MM.1S (cell line): Measurements from ENCODE around the gene NDUFA9.

Experiments used
- DNase-seq: peaks from one replicate; pipeline ENCODE4 v3.0.0-alpha.2; 2015
- H2AFZ ChIP-seq: fragments of 300-600 bp; sonication (generic); 2 replicates; pipeline ENCODE4 v1.6.0; 2016; ENCODE audit warnings: antibody characterized with exemption, low read length
- H3F3A ChIP-seq: fragments of 300-600 bp; sonication (generic); 2 replicates; pipeline ENCODE4 v1.6.1; 2016; ENCODE audit warnings: mild to moderate bottlenecking, antibody characterized with exemption, low read length, moderate library complexity, mixed read lengths; ENCODE audit not compliant: insufficient read depth
- H3K27ac ChIP-seq: fragments of 300-600 bp; sonication (generic); 2 replicates; pipeline ENCODE4 v1.5.1; 2016; ENCODE audit warnings: mild to moderate bottlenecking, low read length
- H3K27me3 ChIP-seq: fragments of 300-600 bp; sonication (generic); replicated peaks from 2 replicates; pipeline ENCODE4 v1.6.0; 2016; ENCODE audit warnings: low read length; ENCODE audit not compliant: insufficient read depth
- H3K36me3 ChIP-seq: fragments of 300-600 bp; sonication (generic); replicated peaks from 2 replicates; pipeline ENCODE4 v1.6.1; 2016; ENCODE audit warnings: mild to moderate bottlenecking, low read length, mixed read lengths; ENCODE audit not compliant: insufficient read depth
- H3K4me1 ChIP-seq: fragments of 300-600 bp; sonication (generic); 2 replicates; pipeline ENCODE4 v1.6.1; 2016; ENCODE audit warnings: low read length, mixed read lengths
- H3K4me2 ChIP-seq: fragments of 300-600 bp; sonication (generic); 2 replicates; pipeline ENCODE4 v1.6.0; 2016; ENCODE audit warnings: low read depth, low read length
- H3K4me3 ChIP-seq: fragments of 300-600 bp; sonication (generic); 2 replicates; pipeline ENCODE4 v1.5.1; 2016; ENCODE audit warnings: low read length, mixed read lengths
- H3K79me2 ChIP-seq: fragments of 300-600 bp; sonication (generic); 2 replicates; pipeline ENCODE4 v1.6.1; 2016; ENCODE audit warnings: mixed run types, low read length, mixed read lengths
- H3K9ac ChIP-seq: fragments of 300-600 bp; sonication (generic); 2 replicates; pipeline ENCODE4 v1.6.1; 2016; ENCODE audit warnings: low read length, mixed read lengths
- H3K9me2 ChIP-seq: fragments of 300-600 bp; sonication (generic); replicated peaks from 2 replicates; pipeline ENCODE4 v1.6.1; 2016; ENCODE audit warnings: mild to moderate bottlenecking, low read length, mixed read lengths; ENCODE audit not compliant: insufficient read depth
- H3K9me3 ChIP-seq: fragments of 300-600 bp; sonication (generic); replicated peaks from 2 replicates; pipeline ENCODE4 v1.6.1; 2016; ENCODE audit warnings: mild to moderate bottlenecking, low read length, mixed read lengths; ENCODE audit not compliant: insufficient read depth
- H4K20me1 ChIP-seq: fragments of 300-600 bp; sonication (generic); 2 replicates; pipeline ENCODE4 v1.6.1; 2016; ENCODE audit warnings: mild to moderate bottlenecking, low read length, moderate library complexity, mixed read lengths; ENCODE audit not compliant: insufficient read depth
- EZH2 ChIP-seq: fragments of 300-600 bp; sonication (generic); optimal IDR thresholded peaks from 2 replicates; pipeline ENCODE3; 2017; ENCODE audit warnings: low read depth, mild to moderate bottlenecking, antibody characterized with exemption, low read length, mixed read lengths
- EZH2phosphoT487 ChIP-seq: fragments of 300-600 bp; sonication (generic); IDR thresholded peaks from 2 replicates; pipeline ENCODE4 v1.6.1; 2018; ENCODE audit warnings: antibody characterized with exemption, low read length
- TF ChIP-seq, protein P1 (sequence below): fragments of 300-600 bp; sonication (generic); IDR thresholded peaks from 2 replicates; pipeline ENCODE4 v1.5.1; 2016; ENCODE audit warnings: antibody characterized with exemption, low read length, mixed read lengths

Gene NDUFA9

DNA sequence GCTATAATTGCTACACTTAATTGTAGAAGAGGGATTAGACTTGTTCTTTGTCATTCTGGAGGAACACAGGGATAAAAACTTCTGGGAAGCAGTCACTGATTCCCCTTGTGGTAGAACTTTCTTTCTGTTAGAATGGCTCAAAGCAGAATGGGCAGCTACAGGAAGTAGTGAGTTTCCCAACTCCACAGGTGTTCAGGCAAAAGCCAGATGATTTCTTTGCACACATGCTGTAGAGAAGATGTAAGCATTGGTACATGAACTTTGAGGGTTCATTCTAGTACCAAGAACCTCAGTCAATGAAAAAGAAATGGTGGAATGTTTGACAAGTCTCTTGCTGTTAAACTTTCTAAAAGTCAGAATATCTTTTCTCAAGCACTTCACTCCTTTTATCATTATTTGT lies 4.3 kb downstream of the NDUFA9 start:
- H3K9me2 ChIP-seq, result no peaks in the 10 kb centered on the region
- DNase-seq, result no peak
- TF ChIP-seq EZH2phosphoT487, result no peak
- TF ChIP-seq, protein P1, sequence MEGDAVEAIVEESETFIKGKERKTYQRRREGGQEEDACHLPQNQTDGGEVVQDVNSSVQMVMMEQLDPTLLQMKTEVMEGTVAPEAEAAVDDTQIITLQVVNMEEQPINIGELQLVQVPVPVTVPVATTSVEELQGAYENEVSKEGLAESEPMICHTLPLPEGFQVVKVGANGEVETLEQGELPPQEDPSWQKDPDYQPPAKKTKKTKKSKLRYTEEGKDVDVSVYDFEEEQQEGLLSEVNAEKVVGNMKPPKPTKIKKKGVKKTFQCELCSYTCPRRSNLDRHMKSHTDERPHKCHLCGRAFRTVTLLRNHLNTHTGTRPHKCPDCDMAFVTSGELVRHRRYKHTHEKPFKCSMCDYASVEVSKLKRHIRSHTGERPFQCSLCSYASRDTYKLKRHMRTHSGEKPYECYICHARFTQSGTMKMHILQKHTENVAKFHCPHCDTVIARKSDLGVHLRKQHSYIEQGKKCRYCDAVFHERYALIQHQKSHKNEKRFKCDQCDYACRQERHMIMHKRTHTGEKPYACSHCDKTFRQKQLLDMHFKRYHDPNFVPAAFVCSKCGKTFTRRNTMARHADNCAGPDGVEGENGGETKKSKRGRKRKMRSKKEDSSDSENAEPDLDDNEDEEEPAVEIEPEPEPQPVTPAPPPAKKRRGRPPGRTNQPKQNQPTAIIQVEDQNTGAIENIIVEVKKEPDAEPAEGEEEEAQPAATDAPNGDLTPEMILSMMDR, result no peak
- TF ChIP-seq EZH2, result no peak
- no peaks in the 10 kb centered on the region for H3K27me3 ChIP-seq
- H2AFZ ChIP-seq, result no peak overlapping the region
- no peaks in the 10 kb centered on the region for H4K20me1 ChIP-seq
- H3K4me1 ChIP-seq, result peaks cover 29% of the 10 kb centered on the region
- H3K9me3 ChIP-seq, result no peaks in the 10 kb centered on the region
- peaks cover 9% of the 10 kb centered on the region; the same call in 1 of the 2 replicates for H3F3A ChIP-seq
- H3K4me2 ChIP-seq, result no peak overlapping the region
- H3K4me3 ChIP-seq, result no peak overlapping the region
- H3K9ac ChIP-seq, result no peak overlapping the region
- no peak overlapping the region for H3K27ac ChIP-seq
- peaks cover 14% of the 10 kb centered on the region; the same call in 1 of the 2 replicates for H3K36me3 ChIP-seq
- H3K79me2 ChIP-seq, result peaks cover 61% of the 10 kb centered on the region

DNA sequence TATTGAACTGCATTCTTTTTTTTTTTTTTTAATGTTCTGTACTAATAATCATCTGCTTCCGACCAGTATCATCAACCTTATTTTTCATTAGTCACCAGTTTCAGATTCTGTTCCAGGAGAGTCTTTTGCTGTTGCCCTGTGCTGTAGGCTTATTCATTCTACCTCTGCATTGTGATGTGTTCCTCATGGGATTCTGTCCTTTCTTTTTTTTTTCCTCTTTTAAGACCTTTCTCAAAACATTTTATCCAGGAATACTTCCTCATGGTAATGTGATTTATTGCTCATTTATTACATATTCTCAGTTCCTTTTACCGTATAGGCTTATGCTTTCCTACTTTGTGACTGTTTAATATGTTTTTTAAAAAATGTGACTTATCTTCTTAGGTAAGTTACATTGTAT lies 4.8 kb downstream of the NDUFA9 start:
- no peaks in the 10 kb centered on the region for H3K9me3 ChIP-seq
- H3K9ac ChIP-seq, result no peak overlapping the region
- H3F3A ChIP-seq, result 0 out of 2 replicates have a peak, but pooled peaks cover 5% of the 10 kb centered on the region
- H2AFZ ChIP-seq, result no peak overlapping the region
- H3K36me3 ChIP-seq, result peaks cover 14% of the 10 kb centered on the region; the same call in 1 of the 2 replicates
- H3K9me2 ChIP-seq, result no peaks in the 10 kb centered on the region
- H3K4me3 ChIP-seq, result no peak overlapping the region
- peaks cover 61% of the 10 kb centered on the region for H3K79me2 ChIP-seq
- TF ChIP-seq EZH2, result no peak
- H3K4me2 ChIP-seq, result no peak overlapping the region
- peaks cover 29% of the 10 kb centered on the region for H3K4me1 ChIP-seq
- no peak overlapping the region for H3K27ac ChIP-seq
- H3K27me3 ChIP-seq, result no peaks in the 10 kb centered on the region
- no peaks in the 10 kb centered on the region for H4K20me1 ChIP-seq
- DNase-seq, result no peak

DNA sequence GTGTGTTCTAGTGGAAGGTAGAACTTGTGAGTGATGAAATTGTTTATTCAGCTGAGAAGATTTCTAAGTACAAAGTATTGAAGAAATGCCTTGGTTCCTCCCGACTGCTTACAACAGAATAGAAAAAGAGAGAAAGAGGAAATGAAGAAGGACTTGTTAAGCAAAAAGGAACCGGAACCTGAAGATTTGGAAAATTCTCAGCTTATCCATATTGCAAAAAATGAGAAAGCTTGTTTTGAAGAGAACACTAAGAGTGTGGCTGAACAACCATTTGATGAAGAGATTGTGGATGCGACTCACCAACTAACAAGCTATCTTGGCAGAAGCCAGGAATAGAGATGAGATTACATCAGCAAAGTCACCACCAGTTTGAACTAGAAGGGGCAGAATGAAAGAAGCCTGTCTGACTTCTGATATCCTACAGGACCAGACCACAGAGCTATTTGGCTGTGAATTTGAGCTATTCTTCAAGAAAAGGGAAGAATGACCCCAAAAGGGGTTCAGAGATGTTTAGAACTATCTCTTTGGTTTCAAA lies 15.1 kb downstream of the NDUFA9 start:
- no peak for DNase-seq
- H3K36me3 ChIP-seq, result peaks cover 29% of the 10 kb centered on the region
- no peaks in the 10 kb centered on the region for H3K4me1 ChIP-seq
- no peaks in the 10 kb centered on the region for H3K9me3 ChIP-seq
- H3K4me2 ChIP-seq, result no peak overlapping the region
- no peak overlapping the region for H2AFZ ChIP-seq
- no peak overlapping the region for H3K27ac ChIP-seq
- peaks cover 5% of the 10 kb centered on the region; the same call in 1 of the 2 replicates for H3K79me2 ChIP-seq
- no peaks in the 10 kb centered on the region for H3K27me3 ChIP-seq
- H4K20me1 ChIP-seq, result no peaks in the 10 kb centered on the region
- TF ChIP-seq EZH2, result no peak
- no peak for TF ChIP-seq EZH2phosphoT487
- TF ChIP-seq, protein P1, result no peak
- H3K9me2 ChIP-seq, result no peaks in the 10 kb centered on the region
- H3K4me3 ChIP-seq, result no peak overlapping the region
- H3F3A ChIP-seq, result no peaks in the 10 kb centered on the region
- H3K9ac ChIP-seq, result no peak overlapping the region

DNA sequence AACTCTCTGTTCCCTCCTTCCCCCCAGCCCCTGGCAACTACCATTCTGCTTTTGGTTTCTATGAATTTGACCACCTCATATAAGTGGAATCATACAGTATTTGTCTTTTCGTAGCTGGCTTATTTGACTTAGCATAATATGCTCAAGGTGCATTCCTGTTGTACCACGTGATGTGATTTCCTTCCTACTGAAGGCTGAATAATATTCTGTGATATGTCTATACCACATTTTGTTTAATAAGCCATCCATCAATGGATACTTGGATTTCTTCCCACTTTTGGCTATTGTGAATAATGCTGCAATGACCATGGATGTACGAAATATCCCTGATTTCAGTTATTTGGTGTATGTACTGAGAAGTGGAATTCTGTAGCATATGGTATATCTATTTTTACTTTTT lies 16.3 kb downstream of the NDUFA9 start:
- Histone ChIP-seq H3K4me1 (no peaks in the 10 kb centered on the region), H3F3A (no peaks in the 10 kb centered on the region), H3K27ac (no peak overlapping the region), H3K9ac (no peak overlapping the region), H4K20me1 (no peaks in the 10 kb centered on the region), H3K27me3 (no peaks in the 10 kb centered on the region), H3K79me2 (peaks cover 5% of the 10 kb centered on the region; the same call in 1 of the 2 replicates), H3K9me3 (no peaks in the 10 kb centered on the region), H3K36me3 (peaks cover 25% of the 10 kb centered on the region), H3K4me2 (no peak overlapping the region), H3K4me3 (no peak overlapping the region), H3K9me2 (no peaks in the 10 kb centered on the region), H2AFZ (no peak overlapping the region)
- no peak for DNase-seq
- TF ChIP-seq EZH2phosphoT487 (no peak), EZH2 (no peak)
- TF ChIP-seq, protein P1, result no peak
